Osteocyte (in vitro differentiated cells): ENCODE measurements around the gene POP7. TPM values are rescaled to one million over a fixed set of nuclear protein-coding genes. Genes with fewer than 3 reads are reported as not detected.

Experiments
- DNase-seq: peaks from one replicate; pipeline ENCODE4 v3.0.0; 2021; ENCODE audit warnings: mixed read lengths; ENCODE audit not compliant: unreplicated experiment; ENCODE audit errors: extremely low spot score
- H3K27ac Mint-ChIP-seq: one replicate; pipeline ENCODE4 v1.8.0; 2021; ENCODE audit warnings: mild to moderate bottlenecking, mixed read lengths; ENCODE audit not compliant: unreplicated experiment
- H3K27me3 Mint-ChIP-seq: one replicate; pipeline ENCODE4 v1.8.0; 2021; ENCODE audit warnings: mixed read lengths; ENCODE audit not compliant: unreplicated experiment
- H3K36me3 Mint-ChIP-seq: one replicate; pipeline ENCODE4 v1.8.0; 2021; ENCODE audit warnings: mixed read lengths; ENCODE audit not compliant: unreplicated experiment
- H3K4me1 Mint-ChIP-seq: one replicate; pipeline ENCODE4 v1.8.0; 2021; ENCODE audit warnings: mixed read lengths; ENCODE audit not compliant: unreplicated experiment
- H3K4me3 Mint-ChIP-seq: one replicate; pipeline ENCODE4 v1.8.0; 2021; ENCODE audit warnings: mild to moderate bottlenecking, moderate library complexity, mixed read lengths; ENCODE audit not compliant: unreplicated experiment
- H3K9me3 Mint-ChIP-seq: one replicate; pipeline ENCODE4 v1.8.0; 2021; ENCODE audit warnings: mixed read lengths; ENCODE audit not compliant: unreplicated experiment
- total RNA-seq: library from RNA; stranded (reverse); gene quantifications from 2 replicates; pipeline ENCODE4 v1.2.1, GENCODE V29; 2021
- TF ChIP-seq, protein P1 (sequence below): fragments of 200-600 bp; sonication (generic); IDR thresholded peaks from 2 replicates; pipeline ENCODE4 v1.5.0; 2021; ENCODE audit warnings: antibody characterized with exemption, mild to moderate bottlenecking, moderate library complexity

POP7 gene
- total RNA-seq, 1 donor from 2014 or later: 19.3 TPM

DNA sequence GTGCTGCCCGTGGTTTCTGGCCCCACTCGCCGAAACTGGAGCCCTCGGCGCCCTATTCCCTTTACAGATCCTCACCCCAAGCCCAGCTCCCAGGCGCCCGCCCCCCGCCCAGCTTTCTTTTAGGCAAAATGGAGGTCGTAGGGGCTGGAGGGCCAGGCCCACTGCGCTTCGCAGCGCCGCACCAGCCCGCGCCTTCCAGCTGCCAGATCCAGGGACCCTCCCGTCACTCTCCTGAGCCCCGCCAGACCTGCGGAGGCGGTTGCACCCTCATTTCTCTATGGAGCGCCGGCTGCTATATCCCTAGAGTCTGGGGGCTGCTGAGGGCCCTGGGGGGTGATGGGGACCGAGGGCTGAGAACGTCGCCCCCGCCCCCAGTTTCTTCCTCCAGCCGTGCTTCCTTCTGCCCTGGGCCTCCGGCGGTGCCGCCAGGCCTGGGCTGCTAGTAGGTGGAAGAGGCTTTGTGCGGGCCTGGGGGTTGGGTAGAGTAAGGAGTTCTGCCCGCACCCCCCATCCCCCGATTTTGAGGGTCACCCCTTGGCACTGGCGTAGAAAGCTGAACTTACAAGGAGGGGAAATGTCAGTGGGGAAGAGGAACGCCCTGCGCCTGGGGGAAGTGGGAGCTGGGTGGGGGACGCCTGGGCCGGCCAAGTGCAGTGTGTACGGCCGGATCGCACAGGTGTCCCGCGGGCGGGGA, 31.4 kb upstream of the POP7 start:
- peak overlapping the region; percentile 90 for H3K27ac Mint-ChIP-seq
- H3K9me3 Mint-ChIP-seq: no peaks in the 10 kb centered on the region
- H3K4me1 Mint-ChIP-seq: peaks cover 15% of the 10 kb centered on the region
- H3K36me3 Mint-ChIP-seq: peaks cover 10% of the 10 kb centered on the region
- H3K27me3 Mint-ChIP-seq: peaks cover 8% of the 10 kb centered on the region
- no peak for DNase-seq
- H3K4me3 Mint-ChIP-seq: peak overlapping the region; percentile 94
- TF ChIP-seq, protein P1, sequence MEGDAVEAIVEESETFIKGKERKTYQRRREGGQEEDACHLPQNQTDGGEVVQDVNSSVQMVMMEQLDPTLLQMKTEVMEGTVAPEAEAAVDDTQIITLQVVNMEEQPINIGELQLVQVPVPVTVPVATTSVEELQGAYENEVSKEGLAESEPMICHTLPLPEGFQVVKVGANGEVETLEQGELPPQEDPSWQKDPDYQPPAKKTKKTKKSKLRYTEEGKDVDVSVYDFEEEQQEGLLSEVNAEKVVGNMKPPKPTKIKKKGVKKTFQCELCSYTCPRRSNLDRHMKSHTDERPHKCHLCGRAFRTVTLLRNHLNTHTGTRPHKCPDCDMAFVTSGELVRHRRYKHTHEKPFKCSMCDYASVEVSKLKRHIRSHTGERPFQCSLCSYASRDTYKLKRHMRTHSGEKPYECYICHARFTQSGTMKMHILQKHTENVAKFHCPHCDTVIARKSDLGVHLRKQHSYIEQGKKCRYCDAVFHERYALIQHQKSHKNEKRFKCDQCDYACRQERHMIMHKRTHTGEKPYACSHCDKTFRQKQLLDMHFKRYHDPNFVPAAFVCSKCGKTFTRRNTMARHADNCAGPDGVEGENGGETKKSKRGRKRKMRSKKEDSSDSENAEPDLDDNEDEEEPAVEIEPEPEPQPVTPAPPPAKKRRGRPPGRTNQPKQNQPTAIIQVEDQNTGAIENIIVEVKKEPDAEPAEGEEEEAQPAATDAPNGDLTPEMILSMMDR: no peak

DNA sequence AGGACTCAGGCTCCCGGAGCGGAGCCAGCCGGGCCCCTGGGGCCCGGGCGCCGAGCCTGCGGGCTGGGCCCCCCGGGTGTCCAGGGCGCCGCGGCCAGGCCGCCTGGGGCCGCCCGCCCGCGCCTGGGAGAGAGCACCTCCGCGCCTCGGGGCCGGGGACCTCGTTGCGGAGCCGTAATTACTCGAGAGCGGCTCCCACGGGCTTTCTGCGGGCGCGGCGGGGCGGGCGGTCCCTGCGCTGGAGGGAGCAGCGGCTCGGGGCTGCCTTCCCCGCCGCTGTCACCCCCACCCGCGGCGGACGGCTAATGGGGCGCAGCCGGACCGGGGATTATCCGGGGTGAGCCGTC, 30.8 kb upstream of the POP7 start:
- DNase-seq: no peak

DNA sequence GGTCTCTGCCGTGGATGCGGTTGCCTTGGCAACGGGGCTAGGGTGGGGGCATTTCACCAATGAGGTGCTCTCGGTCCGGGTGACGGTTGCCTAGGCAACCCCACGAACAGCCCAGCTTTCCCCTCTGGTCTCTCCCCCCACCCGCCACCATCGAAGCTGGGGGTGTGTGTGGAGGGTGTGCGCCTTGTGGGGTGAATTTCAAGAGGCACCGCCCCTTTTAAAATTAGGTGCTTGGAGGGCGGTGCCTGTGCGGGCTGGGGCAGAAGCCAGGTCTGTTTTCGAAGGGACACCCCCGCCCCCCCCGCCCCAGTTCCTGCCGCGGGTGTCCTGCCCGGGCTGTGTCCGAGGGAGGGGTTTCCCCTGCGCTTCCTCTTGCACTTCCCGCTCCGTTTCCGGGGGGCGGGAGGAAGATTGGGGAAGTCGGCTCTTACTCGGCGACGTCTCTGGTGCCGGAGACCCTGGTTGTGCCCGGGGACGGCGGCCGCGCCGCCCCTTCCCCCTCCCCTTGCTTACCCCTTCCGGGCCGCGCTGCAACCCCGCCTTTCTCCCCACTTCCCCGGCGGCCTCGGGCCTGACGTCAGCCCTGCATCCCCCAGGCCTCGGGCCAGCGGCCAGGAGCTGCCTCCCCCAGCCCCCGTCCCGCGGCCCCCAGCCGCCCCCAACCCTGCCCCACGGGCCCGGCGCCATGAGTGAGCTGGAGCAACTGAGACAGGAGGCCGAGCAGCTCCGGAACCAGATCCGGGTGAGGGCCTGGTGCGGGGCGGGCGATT, 30.2 kb upstream of the POP7 start:
- no peak for DNase-seq

More for the DNA sequence above, 30.8 kb upstream of the POP7 start:
- H3K4me1 Mint-ChIP-seq: peaks cover 17% of the 10 kb centered on the region
- peak overlapping the region; percentile 94 for H3K4me3 Mint-ChIP-seq
- H3K27ac Mint-ChIP-seq: no peak overlapping the region
- no peaks in the 10 kb centered on the region for H3K9me3 Mint-ChIP-seq
- TF ChIP-seq, protein P1: no peak
- peaks cover 12% of the 10 kb centered on the region for H3K36me3 Mint-ChIP-seq
- peaks cover 4% of the 10 kb centered on the region for H3K27me3 Mint-ChIP-seq

DNA sequence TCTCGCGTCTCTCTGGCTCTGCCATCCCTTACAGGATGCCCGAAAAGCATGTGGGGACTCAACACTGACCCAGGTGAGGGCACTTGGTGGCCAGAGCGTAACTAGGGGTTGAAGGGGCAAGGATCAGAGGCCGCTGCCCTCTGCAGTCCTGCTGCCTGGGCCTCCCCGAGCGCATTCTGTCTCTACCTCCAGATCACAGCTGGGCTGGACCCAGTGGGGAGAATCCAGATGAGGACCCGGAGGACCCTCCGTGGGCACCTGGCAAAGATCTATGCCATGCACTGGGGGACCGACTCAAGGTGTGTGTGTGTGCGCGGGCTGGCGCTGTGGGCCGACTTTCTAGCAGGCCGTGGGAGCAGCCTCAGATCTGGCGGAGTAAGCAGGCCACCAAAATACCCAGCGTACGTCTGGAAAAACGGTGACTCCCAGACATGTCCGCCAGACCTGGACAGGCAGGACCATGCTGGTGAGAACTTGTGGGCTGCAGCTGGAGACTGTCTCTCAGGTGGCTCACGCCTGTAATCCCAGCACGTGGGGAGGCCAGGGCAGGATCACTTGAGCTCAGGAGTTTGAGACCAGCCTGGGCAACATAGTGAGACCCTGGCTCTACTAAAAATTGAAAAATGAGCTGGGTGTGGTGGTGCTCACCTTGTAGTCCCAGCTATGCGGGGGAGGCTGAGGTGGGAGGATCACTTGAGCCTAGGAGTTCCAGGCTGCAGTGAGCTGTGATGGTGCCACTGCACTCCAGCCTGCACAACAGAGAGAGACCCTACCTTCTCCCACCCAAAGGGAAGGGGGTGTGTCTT, 29.2 kb upstream of the POP7 start:
- DNase-seq: no peak
- TF ChIP-seq, protein P1: no peak
- Mint-ChIP-seq H3K4me1 (peaks cover 20% of the 10 kb centered on the region), H3K27me3 (no peaks in the 10 kb centered on the region), H3K27ac (peak overlapping the region; percentile 69), H3K9me3 (no peaks in the 10 kb centered on the region), H3K36me3 (peaks cover 15% of the 10 kb centered on the region), H3K4me3 (peak overlapping the region; percentile 65)

More for the DNA sequence above, 30.2 kb upstream of the POP7 start:
- Mint-ChIP-seq H3K4me1 (peaks cover 20% of the 10 kb centered on the region), H3K36me3 (peaks cover 13% of the 10 kb centered on the region), H3K4me3 (peak overlapping the region; percentile 75), H3K27ac (peak overlapping the region; percentile 23), H3K9me3 (no peaks in the 10 kb centered on the region), H3K27me3 (peaks cover 4% of the 10 kb centered on the region)
- TF ChIP-seq, protein P1: no peak
